Upper lobe of left lung (tissue), 4 donors: ENCODE results near the gene SGTA.

ENCODE experiments used
- EP300 ChIP-seq, 4 donors: sonication (generic); formaldehyde crosslinking; IDR thresholded peaks; one replicate each; pipeline ENCODE4 v1.5.1; 2017; ENCODE audit warnings: antibody characterized with exemption in 4 of 4, control low read depth in 2 of 4
- POLR2A ChIP-seq, 4 donors: fragments of 450-650 bp; IDR thresholded peaks; one replicate each; pipeline ENCODE4 v1.5.1; 2016 to 2017; ENCODE audit warnings: antibody characterized with exemption in 4 of 4, mild to moderate bottlenecking in 2 of 4
- POLR2AphosphoS5 ChIP-seq, 2 donors: sonication (generic); formaldehyde crosslinking; IDR thresholded peaks; one replicate each; pipeline ENCODE4 v1.5.1; 2017; ENCODE audit warnings: antibody characterized with exemption in 2 of 2
- TF ChIP-seq, protein P1 (sequence below), 6 experiments: fragments of 450-650 bp in 4 of 6; fragments of 200-600 bp in 2 of 6; sonication (generic) in 2 of 6; IDR thresholded peaks; one replicate each; pipeline ENCODE4 v1.5.1; 2016 to 2019; ENCODE audit warnings: antibody characterized with exemption in 6 of 6

DNA sequence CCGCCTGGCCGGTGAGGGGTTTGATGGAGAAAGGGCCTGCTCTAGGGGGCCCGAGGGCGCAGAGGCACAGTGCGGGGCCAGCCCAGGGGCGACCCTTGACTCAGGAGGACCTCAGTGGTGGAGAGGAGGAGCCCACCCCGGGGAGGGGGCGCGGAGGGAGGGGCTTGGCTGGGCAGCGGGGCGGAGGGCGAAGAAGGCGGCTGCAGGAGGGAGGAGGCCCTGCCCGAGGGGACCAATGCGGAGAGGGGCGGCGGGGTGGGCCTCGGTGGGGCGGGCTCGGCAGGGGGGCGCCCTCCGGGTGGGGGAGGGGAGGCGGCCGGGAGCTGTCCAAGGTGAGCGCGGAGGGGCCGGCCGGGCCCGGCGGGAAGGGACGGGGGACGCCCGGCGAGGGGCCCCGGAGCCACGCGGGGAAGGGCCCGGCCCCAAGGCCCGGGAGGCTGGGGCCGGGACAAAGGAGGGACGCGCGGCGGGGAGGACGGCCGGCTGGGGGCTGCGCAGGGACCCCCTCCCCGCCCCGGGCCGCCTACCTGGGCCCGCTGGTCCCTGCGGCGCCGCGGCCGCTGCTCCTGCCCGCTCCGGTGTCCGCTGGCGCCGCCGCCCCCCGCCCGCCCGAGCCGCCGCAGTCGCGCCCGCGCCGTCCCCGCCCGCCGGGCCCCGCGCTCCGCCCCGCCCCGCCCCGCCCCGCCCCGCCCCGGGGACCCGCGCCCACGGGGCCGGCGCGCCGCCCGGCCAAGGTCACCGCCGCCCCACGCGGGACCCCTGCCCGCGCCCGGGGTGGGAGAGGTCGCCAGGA, 62.1 kb downstream of the SGTA start, which contains the start of gene DIRAS1:
- TF ChIP-seq POLR2A (IDR thresholded peaks at IDR 0.05), result no peak
- TF ChIP-seq, protein P1, sequence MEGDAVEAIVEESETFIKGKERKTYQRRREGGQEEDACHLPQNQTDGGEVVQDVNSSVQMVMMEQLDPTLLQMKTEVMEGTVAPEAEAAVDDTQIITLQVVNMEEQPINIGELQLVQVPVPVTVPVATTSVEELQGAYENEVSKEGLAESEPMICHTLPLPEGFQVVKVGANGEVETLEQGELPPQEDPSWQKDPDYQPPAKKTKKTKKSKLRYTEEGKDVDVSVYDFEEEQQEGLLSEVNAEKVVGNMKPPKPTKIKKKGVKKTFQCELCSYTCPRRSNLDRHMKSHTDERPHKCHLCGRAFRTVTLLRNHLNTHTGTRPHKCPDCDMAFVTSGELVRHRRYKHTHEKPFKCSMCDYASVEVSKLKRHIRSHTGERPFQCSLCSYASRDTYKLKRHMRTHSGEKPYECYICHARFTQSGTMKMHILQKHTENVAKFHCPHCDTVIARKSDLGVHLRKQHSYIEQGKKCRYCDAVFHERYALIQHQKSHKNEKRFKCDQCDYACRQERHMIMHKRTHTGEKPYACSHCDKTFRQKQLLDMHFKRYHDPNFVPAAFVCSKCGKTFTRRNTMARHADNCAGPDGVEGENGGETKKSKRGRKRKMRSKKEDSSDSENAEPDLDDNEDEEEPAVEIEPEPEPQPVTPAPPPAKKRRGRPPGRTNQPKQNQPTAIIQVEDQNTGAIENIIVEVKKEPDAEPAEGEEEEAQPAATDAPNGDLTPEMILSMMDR (IDR thresholded peaks at IDR 0.05), result no peak
- no peak for TF ChIP-seq POLR2AphosphoS5 (IDR thresholded peaks at IDR 0.05)
- TF ChIP-seq EP300 (IDR thresholded peaks at IDR 0.05), result no peak
